Gastrocnemius medialis (tissue), 4 donors: ENCODE data around the gene AP1G1. TPM values are rescaled to one million over a fixed set of nuclear protein-coding genes. Genes with fewer than 3 reads are reported as not detected.

Experiments
- ATAC-seq, 2 donors: fragments of 150-250 bp; one replicate each; pipeline ENCODE4 v1.9.1; 2016
- DNase-seq, 2 donors: peaks; one replicate each; pipeline ENCODE4 v3.0.0-alpha.2; 2019
- H3K27ac ChIP-seq, 4 donors: fragments of 200-600 bp; sonication (generic); 1 replicate in 1 of 4; 2 replicates in 3 of 4; pipeline ENCODE4 v1.5.1; 2016 to 2018; ENCODE audit warnings: mild to moderate bottlenecking in 2 of 4, moderate library complexity in 1 of 4
- H3K27me3 ChIP-seq, 3 donors: fragments of 200-600 bp; sonication (generic) in 2 of 3; 1 replicate in 1 of 3; 2 replicates in 2 of 3; pipeline versions ENCODE4 v1.5.1 to v1.6.0; 2016 to 2019; ENCODE audit warnings: mild to moderate bottlenecking in 1 of 3, moderate library complexity in 1 of 3
- H3K36me3 ChIP-seq, 2 donors: fragments of 200-600 bp; sonication (generic) in 1 of 2; one replicate each; pipeline ENCODE4 v1.5.1; 2017 to 2018
- H3K4me1 ChIP-seq, 2 donors: fragments of 200-600 bp; sonication (generic) in 1 of 2; one replicate each; pipeline ENCODE4 v1.5.1; 2016 to 2017; ENCODE audit warnings: mild to moderate bottlenecking in 2 of 2
- H3K4me3 ChIP-seq, 4 donors: fragments of 200-600 bp; sonication (generic) in 3 of 4; 1 replicate in 1 of 4; 2 replicates in 3 of 4; pipeline ENCODE4 v1.5.1; 2016 to 2019; ENCODE audit warnings: mild to moderate bottlenecking in 2 of 4
- H3K9me3 ChIP-seq, 3 donors: fragments of 200-600 bp; sonication (generic) in 2 of 3; 1 replicate in 1 of 3; 2 replicates in 2 of 3; pipeline ENCODE4 v1.5.1; 2016 to 2019
- POLR2A ChIP-seq, 2 donors: fragments of 450-650 bp; IDR thresholded peaks; one replicate each; pipeline ENCODE4 v1.6.1; 2017; ENCODE audit warnings: antibody characterized with exemption in 2 of 2, mild to moderate bottlenecking in 2 of 2, moderate library complexity in 2 of 2
- in situ Hi-C, 4 donors: fragments of 200-750 bp; cut with MboI; loops; one replicate each; pipeline versions ENCODE4 v1.15.0 to v1.8.0; 2017; ENCODE audit warnings: low sequenced_read_pairs in 4 of 4
- intact Hi-C: fragments of 100-400 bp; cut with DNase I; formaldehyde crosslinking; loops from one replicate; pipeline ENCODE4 v1.15.1; 2023; ENCODE audit warnings: low total_unique reads
- total RNA-seq, 4 donors: library from RNA; depleted of rRNA; stranded (reverse); fragments of >200 nt; gene quantifications; one replicate each; pipeline versions ENCODE4 v1.1.0 to v1.2.3, GENCODE V29; 2016
- TF ChIP-seq, protein P1 (sequence below), 5 experiments: fragments of 450-650 bp in 3 of 5; fragments of 200-600 bp in 2 of 5; sonication (generic) in 2 of 5; IDR thresholded peaks in 4 of 5; conservative IDR thresholded peaks in 1 of 5; 1 replicate in 4 of 5; 2 replicates in 1 of 5; pipeline ENCODE4 v1.5.1; 2016 to 2019; ENCODE audit warnings: antibody characterized with exemption in 5 of 5, mild to moderate bottlenecking in 3 of 5, moderate library complexity in 3 of 5

Gene AP1G1
- total RNA-seq, 4 donors from 2014 or later, result 60.7 to 80.6 (median 66.3) TPM

DNA sequence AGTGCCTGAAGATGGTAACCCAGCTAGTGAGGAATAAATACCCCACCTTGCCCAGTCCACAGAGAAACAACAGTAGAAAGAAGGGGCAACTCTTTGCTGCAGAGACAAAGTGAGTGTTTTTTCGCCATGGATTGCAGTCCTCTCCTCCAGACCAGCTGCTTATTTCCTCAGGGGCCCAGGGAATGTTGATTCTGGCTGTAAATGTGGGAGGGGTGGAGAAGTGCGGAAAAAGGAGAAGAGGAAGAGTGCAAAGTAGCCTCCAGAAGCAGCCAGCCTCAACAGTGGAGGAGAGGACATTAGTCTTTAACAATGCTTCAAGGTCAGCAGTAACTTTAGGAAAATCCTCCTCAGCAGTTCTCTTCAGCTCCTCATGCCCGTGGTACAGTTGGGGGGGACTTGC lies 76.0 kb downstream of the AP1G1 start:
- Histone ChIP-seq H3K9me3 (no peaks in the 10 kb centered on the region), H3K4me1 (peaks cover under 1 to 7% of the 10 kb centered on the region in 2 donors), H3K4me3 (no peak overlapping the region), H3K27ac (peak overlapping the region in 1 of 4 donors; percentile 27), H3K27me3 (no peaks in the 10 kb centered on the region), H3K36me3 (peaks cover 3 to 62% of the 10 kb centered on the region in 2 donors)
- intact Hi-C loops (no loop called here), in situ Hi-C loops (no loop called here)
- DNase-seq, result no peak
- no peak for ATAC-seq
- no peak for TF ChIP-seq POLR2A (IDR thresholded peaks at IDR 0.05)
- TF ChIP-seq, protein P1, sequence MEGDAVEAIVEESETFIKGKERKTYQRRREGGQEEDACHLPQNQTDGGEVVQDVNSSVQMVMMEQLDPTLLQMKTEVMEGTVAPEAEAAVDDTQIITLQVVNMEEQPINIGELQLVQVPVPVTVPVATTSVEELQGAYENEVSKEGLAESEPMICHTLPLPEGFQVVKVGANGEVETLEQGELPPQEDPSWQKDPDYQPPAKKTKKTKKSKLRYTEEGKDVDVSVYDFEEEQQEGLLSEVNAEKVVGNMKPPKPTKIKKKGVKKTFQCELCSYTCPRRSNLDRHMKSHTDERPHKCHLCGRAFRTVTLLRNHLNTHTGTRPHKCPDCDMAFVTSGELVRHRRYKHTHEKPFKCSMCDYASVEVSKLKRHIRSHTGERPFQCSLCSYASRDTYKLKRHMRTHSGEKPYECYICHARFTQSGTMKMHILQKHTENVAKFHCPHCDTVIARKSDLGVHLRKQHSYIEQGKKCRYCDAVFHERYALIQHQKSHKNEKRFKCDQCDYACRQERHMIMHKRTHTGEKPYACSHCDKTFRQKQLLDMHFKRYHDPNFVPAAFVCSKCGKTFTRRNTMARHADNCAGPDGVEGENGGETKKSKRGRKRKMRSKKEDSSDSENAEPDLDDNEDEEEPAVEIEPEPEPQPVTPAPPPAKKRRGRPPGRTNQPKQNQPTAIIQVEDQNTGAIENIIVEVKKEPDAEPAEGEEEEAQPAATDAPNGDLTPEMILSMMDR (IDR thresholded peaks at IDR 0.05 in 4 of 5, conservative IDR thresholded peaks at IDR 0.05 in 1 of 5), result no peak

DNA sequence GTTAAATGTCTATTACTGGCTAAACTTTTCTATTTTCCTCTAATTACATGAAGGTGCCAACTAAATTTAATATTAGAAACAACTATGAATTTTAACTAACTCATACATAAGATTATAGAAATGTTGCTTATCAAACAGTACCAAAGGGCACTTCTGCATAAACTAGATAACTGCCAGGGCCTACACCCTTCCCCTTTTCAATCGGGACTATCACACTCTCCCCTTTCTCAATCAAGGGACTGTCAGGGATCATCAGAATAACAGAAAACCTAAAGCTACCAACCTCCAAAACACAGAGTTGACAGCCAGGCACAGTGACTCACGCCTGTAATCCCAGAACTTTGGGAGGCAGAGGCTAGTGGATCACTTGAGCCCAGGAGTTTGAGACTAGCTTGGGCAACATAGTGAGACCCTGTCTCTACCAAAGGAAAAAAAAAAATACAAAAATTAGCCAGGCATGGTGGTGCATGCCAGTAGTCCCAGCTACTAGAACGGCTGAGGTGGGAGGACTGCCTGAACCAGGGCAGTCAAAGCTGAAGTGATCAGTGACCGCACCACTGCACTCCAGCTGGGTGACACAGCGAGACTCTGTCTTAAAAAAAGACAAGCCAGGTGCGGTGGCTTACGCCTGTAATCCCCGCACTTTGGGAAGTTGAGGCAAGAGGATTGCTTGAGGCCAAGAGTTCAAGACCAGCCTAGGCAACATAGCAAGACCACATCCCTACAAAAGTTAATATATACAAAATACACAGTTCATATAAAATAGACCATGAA lies 80.9 kb downstream of the AP1G1 start:
- ATAC-seq (no peak), DNase-seq (no peak)
- no peak for TF ChIP-seq POLR2A (IDR thresholded peaks at IDR 0.05)
- TF ChIP-seq, protein P1 (IDR thresholded peaks at IDR 0.05 in 4 of 5, conservative IDR thresholded peaks at IDR 0.05 in 1 of 5), result no peak
- intact Hi-C loops, result no loop called here
- H3K27me3 ChIP-seq, result no peaks in the 10 kb centered on the region
- H3K9me3 ChIP-seq, result no peaks in the 10 kb centered on the region
- H3K4me1 ChIP-seq, result peaks cover 9 to 20% of the 10 kb centered on the region in 2 donors
- peak overlapping the region in 3 of 4 donors; percentile 10 to 61 (median 57) for H3K27ac ChIP-seq
- H3K36me3 ChIP-seq, result peaks cover 0 to 25% of the 10 kb centered on the region in 2 donors
- H3K4me3 ChIP-seq, result no peak overlapping the region
- in situ Hi-C loops, result no loop called here

DNA sequence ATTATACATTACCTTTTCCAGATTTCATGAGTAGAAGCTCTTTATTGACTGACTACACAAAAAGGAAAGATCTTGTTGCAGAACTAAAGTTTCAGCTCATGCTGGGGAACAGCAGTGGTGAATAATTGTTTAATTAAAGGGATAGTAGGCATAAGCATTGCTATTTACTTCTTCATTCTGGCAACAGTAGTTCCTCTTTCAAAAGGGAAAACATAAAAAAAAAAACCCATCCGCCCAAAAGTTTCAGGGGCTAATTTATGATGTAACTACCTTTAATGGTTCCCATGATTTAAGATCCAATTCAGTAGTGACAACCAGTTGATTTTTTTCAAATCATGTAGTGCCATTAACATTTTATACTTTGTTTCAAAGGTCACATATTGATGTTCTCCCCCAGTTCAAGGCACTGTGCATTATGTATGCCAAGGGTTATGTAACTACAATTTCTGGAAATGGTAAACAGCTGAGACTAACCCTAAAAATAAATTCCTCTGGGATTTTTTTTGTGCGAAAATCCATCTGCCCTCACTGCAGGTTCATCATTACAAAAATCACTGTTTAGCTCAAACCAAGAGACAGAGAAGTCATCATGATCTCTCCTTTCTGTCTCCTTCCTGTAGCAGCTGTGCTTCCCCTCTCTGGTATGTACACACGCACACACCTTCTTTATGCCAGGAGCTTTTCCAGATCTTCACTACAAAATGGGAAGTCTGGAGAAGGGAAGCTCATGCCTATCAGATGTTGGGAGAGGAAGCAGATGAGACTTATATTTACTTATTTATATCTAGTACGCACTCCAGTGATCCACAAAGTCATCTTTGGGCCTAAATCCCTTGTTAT lies 81.9 kb downstream of the AP1G1 start:
- intact Hi-C loops, result no loop called here
- peak overlapping the region in 3 of 4 donors; percentile 10 to 61 (median 57) for H3K27ac ChIP-seq
- DNase-seq (no peak), ATAC-seq (no peak)
- in situ Hi-C loops, result no loop called here
- H3K27me3 ChIP-seq, result no peaks in the 10 kb centered on the region
- no peak for TF ChIP-seq POLR2A (IDR thresholded peaks at IDR 0.05)
- TF ChIP-seq, protein P1 (IDR thresholded peaks at IDR 0.05 in 4 of 5, conservative IDR thresholded peaks at IDR 0.05 in 1 of 5), result no peak
- H3K36me3 ChIP-seq, result peaks cover 0 to 15% of the 10 kb centered on the region in 2 donors
- peaks cover 11 to 27% of the 10 kb centered on the region in 2 donors for H3K4me1 ChIP-seq
- no peak overlapping the region for H3K4me3 ChIP-seq
- H3K9me3 ChIP-seq, result no peaks in the 10 kb centered on the region

DNA sequence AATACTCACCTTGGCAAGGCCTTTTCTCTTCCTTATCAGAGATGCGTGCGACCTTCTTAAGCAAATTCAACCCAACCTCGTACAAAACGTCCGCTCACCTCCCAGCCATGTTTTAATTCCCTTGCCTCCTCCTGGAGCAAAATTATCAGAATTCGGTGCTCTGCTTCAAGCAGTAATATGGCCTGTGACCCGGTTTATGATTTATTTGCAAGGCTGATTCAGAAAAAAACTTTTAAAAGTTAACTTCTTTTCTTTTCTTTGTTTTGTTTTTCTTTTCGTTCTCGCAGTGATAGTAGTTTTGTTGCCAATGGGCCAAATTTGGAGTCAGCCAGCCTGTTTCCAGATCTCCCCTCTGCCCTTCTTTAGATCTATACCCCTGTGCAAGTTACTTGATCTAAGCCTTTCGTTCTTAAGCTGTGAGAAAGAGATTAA lies 84.3 kb downstream of the AP1G1 start, which contains the start of gene PHLPP2:
PHLPP2 (minus strand) TSS at position 382 of the 432 bp plus-strand sequence. CDS start 9,906 bp downstream, outside the sequence.
- Histone ChIP-seq H3K36me3 (no peaks in the 10 kb centered on the region), H3K27ac (peak within 1 kb of the TSS; percentile 79 to 85 (median 84)), H3K27me3 (no peaks in the 10 kb centered on the region), H3K4me1 (peaks cover 11 to 27% of the 10 kb centered on the region in 2 donors), H3K4me3 (peak within 1 kb of the TSS; percentile 66 to 89 (median 86)), H3K9me3 (no peaks in the 10 kb centered on the region)
- TF ChIP-seq POLR2A (IDR thresholded peaks at IDR 0.05), result no peak
- TF ChIP-seq, protein P1 (IDR thresholded peaks at IDR 0.05 in 4 of 5, conservative IDR thresholded peaks at IDR 0.05 in 1 of 5), result no peak
- intact Hi-C loops (loop anchor here (5.0 kb wide), 1 partner anchor 158 kb away; the partner anchor contains the start of gene ZNF821), in situ Hi-C loops (no loop called here)
- ATAC-seq, result no peak
- DNase-seq, result no peak
